ENCODE data around the gene ZMYM4.
"Not testable (repeated sequence)": the region's sequence is repeated elsewhere in the genome, so short reads cannot be mapped to it uniquely, and the experiment has no call there.

Gene ZMYM4

DNA sequence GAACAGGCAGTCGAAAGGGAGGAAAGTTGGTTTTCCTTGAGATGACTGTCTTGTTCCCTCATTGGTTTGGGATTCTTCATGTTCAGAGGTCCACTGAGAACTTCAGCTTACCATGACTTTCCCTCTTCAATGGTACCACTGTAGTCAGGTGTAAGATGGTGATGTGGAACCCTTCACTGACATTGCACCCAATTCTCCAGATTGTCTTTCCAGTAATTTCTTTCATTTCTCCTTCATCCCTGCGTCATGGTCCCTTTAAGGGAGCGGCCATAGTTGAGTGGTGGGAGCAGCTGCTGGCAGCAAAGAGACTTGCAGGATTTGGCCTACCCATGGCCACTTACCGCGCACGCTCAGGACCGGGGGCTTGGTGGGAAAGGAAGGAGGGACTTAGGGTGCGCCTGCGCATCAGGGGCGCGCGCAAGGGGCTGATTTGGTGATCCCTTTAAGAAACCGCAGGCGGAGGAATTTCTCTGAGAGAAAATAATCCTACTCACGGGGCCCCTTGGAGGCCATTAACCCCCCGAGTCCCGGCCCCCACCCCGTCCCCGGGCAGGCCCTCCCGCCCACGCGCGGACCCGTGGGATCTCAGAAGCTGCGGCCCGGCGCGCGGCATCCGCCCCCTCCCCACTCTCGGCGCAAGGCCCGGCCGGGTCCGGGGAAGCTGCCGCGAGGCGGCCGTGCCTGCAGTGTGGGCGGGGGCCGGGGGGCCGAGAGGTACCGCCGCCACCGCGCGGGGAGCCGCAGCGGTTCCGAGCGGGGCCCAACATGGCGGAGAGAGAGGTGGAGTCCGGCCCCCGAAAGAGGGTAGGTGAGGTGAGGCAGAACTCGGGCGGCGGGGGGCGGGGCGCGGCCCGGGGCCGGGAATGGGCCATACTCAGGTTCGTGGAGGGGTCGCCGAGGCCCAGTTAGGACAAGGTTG is at the start of gene ZMYM4:
ZMYM4 (plus strand) TSS at position 428 of the 919 bp plus-strand sequence; CDS start at position 766, 338 bp downstream.
- DNase-seq (ENCODE audit: low read depth) = peak; percentile 98

GRCh38 chr1:35220976-35221375 is 47.5 kb upstream of the ZMYM4 start:
- DNase-seq (ENCODE audit: low read depth) = peak; percentile 12

DNA sequence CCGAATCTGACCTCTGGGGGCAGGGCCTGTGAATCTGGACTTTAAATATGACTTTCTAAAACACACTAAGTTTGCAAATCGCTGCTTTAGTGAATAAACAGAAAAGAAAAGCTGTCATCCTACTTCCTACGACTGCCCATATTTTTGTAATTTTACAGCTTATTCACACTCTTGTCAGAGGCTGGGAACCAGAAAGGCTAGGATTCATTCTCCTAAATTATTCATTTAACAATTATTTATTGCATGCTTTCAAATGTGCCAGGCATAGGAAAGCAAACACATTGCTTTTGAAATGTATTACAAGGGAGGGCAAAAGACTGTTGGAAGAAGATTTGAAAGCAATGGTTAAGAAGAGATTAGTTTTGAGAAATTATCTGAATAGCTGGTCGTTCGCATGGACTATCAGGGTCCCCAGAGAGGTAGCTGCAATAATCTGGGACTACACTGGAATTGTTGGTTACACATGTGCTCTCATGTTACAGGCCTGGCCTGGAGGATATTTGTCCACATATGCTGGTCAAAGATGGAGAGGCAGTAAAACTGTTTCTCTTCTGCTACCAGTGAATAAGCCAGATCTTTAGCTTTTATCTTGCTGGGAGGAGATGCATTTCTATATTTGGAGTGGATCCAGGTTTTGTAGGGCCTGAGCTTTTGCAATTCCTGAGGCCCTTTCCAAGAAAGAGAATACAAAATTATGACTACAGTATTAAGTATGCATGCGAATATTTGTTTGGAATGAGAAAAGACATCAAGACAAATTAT is 46.0 kb upstream of the ZMYM4 start:
- peak; percentile 85 for DNase-seq (ENCODE audit: low read depth)

DNA sequence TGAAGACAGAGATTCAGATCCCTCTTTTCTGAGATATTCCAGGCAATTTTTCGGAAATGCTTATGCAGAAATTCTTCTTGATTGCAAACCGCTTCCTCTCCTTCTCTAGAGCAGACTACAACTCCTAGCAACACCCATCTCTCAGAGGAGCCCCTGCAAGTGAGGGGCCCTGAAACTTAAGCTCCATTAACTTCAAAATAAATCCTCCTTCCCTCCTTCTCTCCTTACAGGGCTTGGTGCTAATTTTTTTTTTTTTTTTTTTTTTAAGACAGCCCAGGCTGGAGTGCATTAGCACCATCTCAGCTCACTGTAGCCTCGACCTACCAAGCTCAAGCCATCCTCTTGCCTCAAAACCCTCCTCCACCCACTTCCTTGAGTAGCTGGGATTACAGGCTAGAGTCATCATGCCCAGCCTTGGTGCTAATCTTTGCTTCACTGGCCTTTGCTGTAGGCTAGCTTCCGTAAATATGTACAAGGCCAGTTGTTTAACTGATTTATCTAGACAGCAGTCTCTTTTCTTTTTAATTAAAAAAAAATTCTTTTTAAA is 45.4 kb upstream of the ZMYM4 start:
- DNase-seq (ENCODE audit: low read depth) = no peak

DNA sequence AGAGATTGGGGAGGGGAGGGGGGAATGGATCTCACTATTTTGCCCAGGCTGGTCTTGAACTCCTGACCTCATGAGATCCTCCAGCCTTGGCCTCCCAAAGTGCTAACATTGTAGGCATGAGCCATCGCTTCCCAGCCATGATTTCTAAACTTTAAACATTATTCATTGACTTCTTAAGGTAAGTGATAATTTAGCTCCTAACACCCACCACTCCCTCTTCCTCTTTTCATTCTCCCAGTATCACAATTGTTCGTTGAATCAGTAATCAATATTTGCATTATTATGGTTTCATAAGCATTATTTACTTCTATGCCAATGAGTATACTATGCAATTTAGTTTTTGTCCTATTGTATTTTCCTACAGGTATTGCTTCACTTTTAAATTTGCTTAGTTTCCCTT is 42.0 kb upstream of the ZMYM4 start:
- no peak for DNase-seq (ENCODE audit: low read depth)

- DNase-seq (ENCODE audit: low read depth) = no peak
Observed at GRCh38 chr1:35229587-35230360, 38.7 kb upstream of the ZMYM4 start.

- DNase-seq (ENCODE audit: low read depth) = no peak
Observed at GRCh38 chr1:35231287-35231686, 37.2 kb upstream of the ZMYM4 start.

- not testable (repeated sequence) for DNase-seq (ENCODE audit: low read depth)
Observed at GRCh38 chr1:35236772-35237171, 31.7 kb upstream of the ZMYM4 start.

- no peak for DNase-seq (ENCODE audit: low read depth)
Observed at GRCh38 chr1:35243691-35244090, 24.8 kb upstream of the ZMYM4 start.

DNA sequence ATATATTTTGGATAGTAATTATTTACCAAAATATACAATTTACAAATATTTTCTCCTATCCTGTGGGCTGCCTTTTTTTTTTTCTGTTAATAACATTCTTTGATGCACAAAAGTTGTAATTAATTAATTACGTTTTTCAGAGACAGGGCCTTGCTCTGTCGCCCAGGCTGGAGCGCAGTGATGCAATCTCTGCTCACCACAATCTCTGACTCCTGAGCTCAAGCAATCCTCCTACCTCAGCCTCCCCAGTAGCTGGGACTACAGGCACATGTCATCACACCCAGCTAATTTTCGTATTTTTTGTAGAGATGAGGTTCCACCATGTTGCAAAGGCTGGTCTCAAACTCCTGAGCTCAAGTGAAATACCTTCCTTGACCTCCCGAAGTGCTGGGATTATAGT is 21.3 kb upstream of the ZMYM4 start:
- no peak for DNase-seq (ENCODE audit: low read depth)

DNA sequence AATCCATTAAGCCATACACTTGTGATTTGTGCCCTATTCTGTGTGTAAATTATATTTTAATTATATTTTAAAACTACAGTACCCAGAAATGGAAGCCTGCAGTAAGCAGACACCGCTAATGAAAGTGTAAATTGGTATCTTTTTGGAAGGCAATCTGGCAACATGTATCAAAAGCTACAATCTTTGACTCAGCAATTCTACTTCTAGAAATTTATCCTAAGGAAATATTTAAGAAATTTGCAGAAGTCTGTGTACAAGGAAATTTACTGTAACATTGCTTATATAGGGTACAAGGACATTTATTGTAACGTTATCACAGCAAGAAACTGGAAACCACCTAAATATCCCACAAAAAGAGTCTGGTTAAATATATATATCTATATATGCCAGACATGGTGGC is 14.6 kb upstream of the ZMYM4 start:
- no peak for DNase-seq (ENCODE audit: low read depth)

- DNase-seq (ENCODE audit: low read depth) = no peak
Observed at GRCh38 chr1:35255276-35255675, 13.2 kb upstream of the ZMYM4 start.

- DNase-seq (ENCODE audit: low read depth) = no peak
Observed at GRCh38 chr1:35259561-35259960, 8.9 kb upstream of the ZMYM4 start.

DNA sequence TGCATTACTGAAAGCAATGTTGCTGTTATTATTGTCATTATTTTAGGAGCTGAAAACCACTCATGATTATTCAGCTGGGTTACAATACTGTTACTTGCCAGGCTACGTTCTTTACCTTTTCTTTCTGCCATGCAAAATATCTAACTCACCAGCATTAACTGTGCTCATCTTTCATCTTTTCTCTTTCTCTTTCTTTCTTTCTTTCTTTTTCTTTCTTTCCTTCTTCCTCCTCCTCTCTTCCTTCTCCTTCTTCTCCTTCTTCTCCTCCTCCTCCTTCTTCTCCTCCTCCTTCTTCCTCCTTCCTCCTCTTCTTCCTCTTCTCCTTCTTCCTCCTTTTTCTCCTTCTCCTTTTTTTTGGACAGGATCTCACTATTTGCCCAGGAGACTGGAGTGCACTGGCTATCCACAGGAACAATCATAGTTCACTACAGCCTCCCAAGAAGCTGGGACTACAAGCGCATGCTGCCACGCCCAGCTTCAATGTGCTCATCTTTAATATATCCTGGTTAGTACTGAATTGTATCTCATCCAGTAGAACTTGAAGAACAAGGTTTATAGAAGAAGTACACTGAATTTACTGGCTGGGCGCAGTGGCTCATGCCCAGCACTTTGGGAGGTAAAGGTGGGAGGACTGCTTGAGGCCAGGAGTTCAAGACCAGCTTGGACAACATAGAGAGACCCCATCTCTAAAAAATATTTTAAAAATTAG is 6.9 kb upstream of the ZMYM4 start:
- no peak for DNase-seq (ENCODE audit: low read depth)

DNA sequence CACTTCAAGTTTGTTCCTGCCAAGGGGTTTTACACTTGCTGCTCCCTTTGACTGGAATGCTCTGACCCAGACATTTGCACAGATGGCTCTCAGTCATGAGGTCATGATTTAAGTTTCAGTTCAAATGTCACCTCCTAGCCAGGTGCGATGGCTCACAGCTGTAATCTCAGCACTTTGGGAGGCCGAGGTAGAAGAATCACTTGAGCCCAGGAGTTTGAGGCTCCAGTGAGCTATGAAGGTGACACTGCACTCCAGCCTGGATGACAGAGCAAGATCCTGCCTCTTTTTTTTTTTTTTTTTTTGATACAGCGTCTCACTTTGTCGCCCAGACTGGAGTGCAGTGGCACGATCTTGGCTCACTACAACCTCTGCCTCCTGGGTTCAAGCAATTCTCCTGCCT is 4.5 kb upstream of the ZMYM4 start:
- DNase-seq (ENCODE audit: low read depth) = no peak

DNA sequence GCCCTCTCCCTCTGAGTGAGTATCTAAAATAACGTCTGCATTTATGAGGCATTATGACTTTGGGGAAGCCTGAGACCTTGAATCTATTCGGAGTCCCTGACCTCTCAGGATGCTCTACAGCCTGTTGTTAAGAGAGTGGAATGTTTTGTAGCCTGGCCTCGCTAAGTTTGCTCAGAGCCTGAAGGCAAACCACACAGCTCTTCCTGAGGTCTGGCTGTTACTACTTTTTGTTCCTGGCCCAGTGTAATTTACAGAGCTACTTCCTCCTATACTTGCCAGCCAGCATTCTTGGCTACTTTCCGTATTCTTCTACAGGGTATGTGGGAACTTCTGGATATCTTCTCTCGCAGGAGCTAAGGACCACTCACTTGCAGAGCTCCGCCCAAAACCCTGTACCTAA is 3.6 kb upstream of the ZMYM4 start:
- peak; percentile 92 for DNase-seq (ENCODE audit: low read depth)

DNA sequence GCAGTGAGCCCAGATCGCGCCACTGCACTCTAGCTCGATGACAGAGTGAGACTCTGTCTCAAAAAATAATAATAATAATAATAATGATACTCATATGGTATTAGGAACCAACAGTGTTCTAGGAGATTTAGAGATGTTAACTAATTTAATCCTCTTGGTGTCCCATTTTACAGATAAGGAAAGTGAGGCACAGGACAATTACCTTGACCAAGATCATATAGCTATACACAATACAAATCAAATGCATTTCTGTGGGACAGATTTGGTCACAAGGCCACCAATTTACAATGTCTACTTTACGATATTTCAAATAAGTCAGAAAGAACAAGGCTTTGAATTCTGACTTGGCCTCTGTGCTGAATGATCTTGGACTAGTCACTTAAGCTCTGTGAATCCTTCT is 2.2 kb upstream of the ZMYM4 start:
- no peak for DNase-seq (ENCODE audit: low read depth)

DNA sequence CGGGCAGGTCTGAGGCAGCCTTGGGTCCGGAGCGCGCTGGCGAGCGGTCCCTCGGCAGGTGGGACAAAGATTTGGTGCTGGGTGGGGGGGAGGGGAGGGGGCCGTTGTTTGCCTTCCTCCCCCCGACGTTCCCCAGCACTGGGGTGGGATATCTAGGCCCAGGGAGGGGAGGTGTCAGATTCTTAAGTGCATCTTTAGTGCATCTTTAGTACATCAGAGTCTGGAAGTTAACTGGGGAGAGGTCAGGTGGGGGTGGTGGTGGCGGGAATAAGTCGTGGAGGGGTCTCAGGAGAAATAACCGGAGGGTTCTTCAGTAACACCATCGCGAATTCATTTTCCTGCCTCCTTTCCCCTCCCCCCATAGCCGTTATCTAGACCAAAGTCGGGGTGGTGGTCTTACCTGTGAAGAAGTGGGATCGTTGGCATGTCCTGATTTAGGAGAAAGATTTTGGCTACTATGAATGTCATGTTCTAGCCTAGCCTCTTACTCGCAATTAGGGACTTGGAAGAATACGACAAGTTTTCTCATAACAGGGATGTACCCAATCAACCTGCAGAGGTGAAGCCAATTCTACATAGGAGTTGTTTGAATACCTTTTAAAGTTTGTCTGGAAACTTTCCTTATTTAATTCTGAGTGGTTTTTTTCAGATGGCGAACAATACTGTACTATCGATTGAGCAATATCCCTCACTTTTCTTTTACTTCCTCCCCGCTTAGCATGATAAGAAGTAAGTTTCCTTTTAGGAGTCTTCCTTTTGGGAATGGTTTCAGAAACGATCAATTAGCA is 886 bp downstream of the ZMYM4 start:
- peak; percentile 14 for DNase-seq (ENCODE audit: low read depth)

DNA sequence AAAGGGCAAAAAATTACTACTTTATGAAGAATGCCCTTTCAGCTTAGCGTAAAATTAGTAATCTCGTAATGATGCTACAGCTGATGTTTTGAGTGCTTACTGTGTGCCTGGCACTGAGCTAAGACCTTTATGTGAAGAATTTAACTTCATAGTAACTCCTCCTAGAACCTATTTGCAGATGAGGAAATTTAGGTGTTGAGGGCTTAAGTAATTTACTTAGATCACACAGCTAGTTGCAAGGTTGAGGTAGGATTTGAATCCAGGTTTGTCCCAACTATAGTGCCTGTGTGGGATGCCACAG is 1.4 kb downstream of the ZMYM4 start:
- no peak for DNase-seq (ENCODE audit: low read depth)

- DNase-seq (ENCODE audit: low read depth) = no peak
Observed at GRCh38 chr1:35270836-35271235, 2.3 kb downstream of the ZMYM4 start.

GRCh38 chr1:35274197-35274596 is 5.7 kb downstream of the ZMYM4 start:
- no peak for DNase-seq (ENCODE audit: low read depth)
